H9 (cell line): Measurements from ENCODE around the gene WDR7. TPM values are rescaled to one million over a fixed set of nuclear protein-coding genes. Genes with fewer than 3 reads are reported as not detected.

Experiments used
- DNase-seq: peaks from one replicate; pipeline ENCODE4 v3.0.0-alpha.2; 2017
- H2AFZ ChIP-seq: one replicate; pipeline ENCODE4 v1.6.1; 2013; ENCODE audit warnings: mild to moderate bottlenecking, low read length, control low read depth, moderate library complexity
- H2AK5ac ChIP-seq: 2 replicates; pipeline ENCODE4 v1.6.1; 2013; ENCODE audit warnings: low read length, control low read depth, mixed read lengths; ENCODE audit not compliant: insufficient read length
- H2BK120ac ChIP-seq: one replicate; pipeline ENCODE4 v1.6.1; 2013; ENCODE audit warnings: low read depth, mild to moderate bottlenecking, low read length, control low read depth, inconsistent platforms; ENCODE audit not compliant: poor library complexity, severe bottlenecking
- H2BK12ac ChIP-seq: 2 replicates; pipeline ENCODE4 v1.6.1; 2013; ENCODE audit warnings: low read length, control low read depth, mixed read lengths, low read depth; ENCODE audit not compliant: insufficient read length
- H2BK15ac ChIP-seq: 2 replicates; pipeline ENCODE4 v1.6.1; 2013; ENCODE audit warnings: low read depth, low read length, control low read depth
- H2BK20ac ChIP-seq: one replicate; pipeline ENCODE4 v1.6.1; 2013; ENCODE audit warnings: low read depth, mild to moderate bottlenecking, low read length, control low read depth, inconsistent platforms; ENCODE audit not compliant: poor library complexity, severe bottlenecking
- H2BK5ac ChIP-seq: 2 replicates; pipeline ENCODE4 v1.6.1; 2013; ENCODE audit warnings: low read length, control low read depth, mixed read lengths; ENCODE audit not compliant: insufficient read length
- H3K14ac ChIP-seq: 2 replicates; pipeline ENCODE4 v1.6.1; 2013; ENCODE audit warnings: low read length, control low read depth; ENCODE audit not compliant: insufficient read depth
- H3K18ac ChIP-seq: 2 replicates; pipeline ENCODE4 v1.6.1; 2013; ENCODE audit warnings: low read depth, mild to moderate bottlenecking, mixed read lengths, low read length, control low read depth; ENCODE audit not compliant: insufficient read length
- H3K23ac ChIP-seq: 2 replicates; pipeline ENCODE4 v1.6.1; 2013; ENCODE audit warnings: low read length, control low read depth, mixed read lengths, low read depth; ENCODE audit not compliant: insufficient read length
- H3K23me2 ChIP-seq: 2 replicates; pipeline ENCODE4 v1.6.1; 2013; ENCODE audit warnings: low read depth, mild to moderate bottlenecking, mixed read lengths, low read length, control low read depth; ENCODE audit not compliant: insufficient read length, poor library complexity, severe bottlenecking
- H3K27ac ChIP-seq: 2 replicates; pipeline ENCODE4 v1.5.1; 2013; ENCODE audit warnings: low read length, control low read depth, mixed read lengths, low read depth; ENCODE audit not compliant: insufficient read length
- H3K27me3 ChIP-seq: 2 replicates; pipeline ENCODE4 v1.6.1; 2013; ENCODE audit warnings: low read length, control low read depth, inconsistent platforms; ENCODE audit not compliant: insufficient read depth
- H3K4ac ChIP-seq: 2 replicates; pipeline ENCODE4 v1.6.1; 2013; ENCODE audit warnings: low read depth, mild to moderate bottlenecking, control low read depth, inconsistent platforms, low read length, moderate library complexity
- H3K4me1 ChIP-seq: 2 replicates; pipeline ENCODE4 v1.6.1; 2013; ENCODE audit warnings: low read length, control low read depth, inconsistent platforms; ENCODE audit not compliant: insufficient read depth
- H3K4me2 ChIP-seq: 2 replicates; pipeline ENCODE4 v1.6.1; 2013; ENCODE audit warnings: low read length, control low read depth, mixed read lengths; ENCODE audit not compliant: insufficient read length, insufficient read depth
- H3K56ac ChIP-seq: 2 replicates; pipeline ENCODE4 v1.6.1; 2013; ENCODE audit warnings: low read depth, mild to moderate bottlenecking, mixed read lengths, low read length, control low read depth; ENCODE audit not compliant: insufficient read length
- H3K79me1 ChIP-seq: 2 replicates; pipeline ENCODE4 v1.6.1; 2013; ENCODE audit warnings: low read depth, mild to moderate bottlenecking, moderate library complexity, low read length, control low read depth, inconsistent platforms; ENCODE audit not compliant: insufficient read depth, poor library complexity, severe bottlenecking
- H3K79me2 ChIP-seq: 2 replicates; pipeline ENCODE4 v1.6.1; 2013; ENCODE audit warnings: low read length, control low read depth, inconsistent platforms; ENCODE audit not compliant: insufficient read depth
- H3K9ac ChIP-seq: 2 replicates; pipeline ENCODE4 v1.6.1; 2013; ENCODE audit warnings: low read length, control low read depth, mixed read lengths; ENCODE audit not compliant: insufficient read length; ENCODE audit errors: extremely low read depth
- H3K9me3 ChIP-seq: one replicate; pipeline ENCODE4 v1.6.1; 2013; ENCODE audit warnings: low read depth, low read length, inconsistent platforms; ENCODE audit not compliant: control insufficient read depth
- H3T11ph ChIP-seq: one replicate; pipeline ENCODE4 v1.6.1; 2013; ENCODE audit warnings: mild to moderate bottlenecking, low read length, control low read depth, inconsistent platforms
- H4K20me1 ChIP-seq: one replicate; pipeline ENCODE4 v1.6.1; 2013; ENCODE audit not compliant: control insufficient read depth, insufficient read length, insufficient read depth
- H4K5ac ChIP-seq: 2 replicates; pipeline ENCODE4 v1.6.1; 2013; ENCODE audit warnings: low read depth, mild to moderate bottlenecking, mixed read lengths, low read length, control low read depth; ENCODE audit not compliant: insufficient read length
- H4K8ac ChIP-seq: replicated peaks from 2 replicates; pipeline ENCODE4 v1.6.1; 2013; ENCODE audit warnings: low read length, control low read depth, mixed read lengths, low read depth; ENCODE audit not compliant: insufficient read length
- H4K91ac ChIP-seq: 2 replicates; pipeline ENCODE4 v1.6.1; 2013; ENCODE audit warnings: low read depth, mild to moderate bottlenecking, moderate library complexity, mixed read lengths, low read length, control low read depth; ENCODE audit not compliant: insufficient read length
- H3K27ac Mint-ChIP-seq, 3 experiments: 2 replicates in 2 of 3; 3 replicates in 1 of 3; pipeline ENCODE4 v1.8.0; 2020 to 2021; ENCODE audit warnings: mixed read lengths in 3 of 3, mild to moderate bottlenecking in 1 of 3, moderate library complexity in 1 of 3
- H3K27me3 Mint-ChIP-seq: 2 replicates; pipeline ENCODE4 v1.8.0; 2021; ENCODE audit warnings: low read depth, mild to moderate bottlenecking, moderate library complexity, mixed read lengths
- H3K36me3 Mint-ChIP-seq, 3 experiments: 2 replicates in 2 of 3; 3 replicates in 1 of 3; pipeline ENCODE4 v1.8.0; 2020 to 2021; ENCODE audit warnings: low read depth in 3 of 3, mixed read lengths in 3 of 3; ENCODE audit not compliant: insufficient read depth in 1 of 3
- H3K4me1 Mint-ChIP-seq, 2 experiments: 2 replicates each; pipeline ENCODE4 v1.8.0; 2020; ENCODE audit warnings: mixed read lengths in 2 of 2
- H3K4me3 Mint-ChIP-seq, 2 experiments: 2 replicates in 1 of 2; 3 replicates in 1 of 2; pipeline ENCODE4 v1.8.0; 2020 to 2021; ENCODE audit warnings: mild to moderate bottlenecking in 2 of 2, mixed read lengths in 2 of 2, moderate library complexity in 1 of 2
- H3K9me3 Mint-ChIP-seq, 2 experiments: 2 replicates in 1 of 2; 3 replicates in 1 of 2; pipeline ENCODE4 v1.8.0; 2020; ENCODE audit warnings: mild to moderate bottlenecking in 2 of 2, mixed read lengths in 2 of 2, moderate library complexity in 1 of 2
- CTCF ChIP-seq: fragments of 200-600 bp; sonication (generic); conservative IDR thresholded peaks from 3 replicates; pipeline ENCODE4 v1.8.0; 2021; ENCODE audit warnings: antibody characterized with exemption, mild to moderate bottlenecking
- WGBS: extraction: QIAGEN DNeasy Blood & Tissue Kit; methylation state at CpG from one replicate; pipeline ENCODE4 v1.1.7; 2013; ENCODE audit warnings: missing lambda C conversion rate, low lambda C conversion rate, mixed read lengths; ENCODE audit not compliant: insufficient read length; ENCODE audit errors: extremely low coverage; 5-methylcytosine and 5-hydroxymethylcytosine counted together
- total RNA-seq: library from RNA; stranded (reverse); gene quantifications from 2 replicates; pipeline ENCODE4 v1.2.1, GENCODE V29; 2021

WDR7 gene
- total RNA-seq, 1 experiment from 2014 or later: 14.8 TPM

- no peak for DNase-seq
- no peak overlapping the region for H3K14ac ChIP-seq
- no peaks in the 10 kb centered on the region for H3K79me2 ChIP-seq
- Mint-ChIP-seq H3K9me3 (peaks cover 0 to 4% of the 10 kb centered on the region in 2 experiments; a peak in 1 of 5 replicates), H3K4me3 (no peak overlapping the region), H3K4me1 (peaks cover 5 to 9% of the 10 kb centered on the region in 2 experiments; a peak in 3 of 4 replicates), H3K27me3 (no peaks in the 10 kb centered on the region), H3K36me3 (peaks cover 0 to 2% (median 0%) of the 10 kb centered on the region in 3 experiments; a peak in 3 of 7 replicates), H3K27ac (no peak overlapping the region)
- no CpG with 5 or more reads among the region's 4 CpGs for WGBS
- no peak overlapping the region for H2BK15ac ChIP-seq
- H3K27me3 ChIP-seq: no peaks in the 10 kb centered on the region
- no peak overlapping the region for H2BK120ac ChIP-seq
- H3K18ac ChIP-seq: no peak overlapping the region
- no peak overlapping the region for H3K4ac ChIP-seq
- no peak overlapping the region for H3K4me2 ChIP-seq
- TF ChIP-seq CTCF: no peak
- no peak overlapping the region for H3K23ac ChIP-seq
- no peak overlapping the region for H3K27ac ChIP-seq
- H2AK5ac ChIP-seq: no peak overlapping the region
- H3K23me2 ChIP-seq: no peaks in the 10 kb centered on the region
- no peaks in the 10 kb centered on the region for H3K79me1 ChIP-seq
- H3K9ac ChIP-seq: no peak overlapping the region
- no peaks in the 10 kb centered on the region for H3K9me3 ChIP-seq
- no peak overlapping the region for H4K91ac ChIP-seq
- no peak overlapping the region for H2BK5ac ChIP-seq
- H4K8ac ChIP-seq: no peak overlapping the region
- H2BK12ac ChIP-seq: no peak overlapping the region
- no peak overlapping the region for H3K56ac ChIP-seq
- no peak overlapping the region for H3T11ph ChIP-seq
- no peaks in the 10 kb centered on the region for H3K4me1 ChIP-seq
- H4K20me1 ChIP-seq: no peaks in the 10 kb centered on the region
- H4K5ac ChIP-seq: no peak overlapping the region
- no peak overlapping the region for H2AFZ ChIP-seq
- H2BK20ac ChIP-seq: no peak overlapping the region
Observed at GRCh38 chr18:56843241-56843640, 192.1 kb downstream of the WDR7 start.
